Psoas muscle (tissue), 8 donors: ENCODE measurements around the gene C1QL1. TPM values are rescaled to one million over a fixed set of nuclear protein-coding genes. Genes with fewer than 3 reads are reported as not detected.

ENCODE experiments used
- ATAC-seq, 4 donors: fragments of 200-7000 bp; cut with Tn5 transposase; one replicate each; pipeline ENCODE4 v1.9.1; 2020; ENCODE audit warnings: moderate library complexity in 3 of 4, mild to moderate bottlenecking in 2 of 4
- DNase-seq, 2 donors: peaks; one replicate each; pipeline ENCODE4 v3.0.0-alpha.2; 2020
- H3K27ac ChIP-seq: fragments of 200-600 bp; one replicate; pipeline ENCODE4 v1.8.0; 2022
- H3K27me3 ChIP-seq, 3 donors: fragments of 200-600 bp in 1 of 3; one replicate each; pipeline versions ENCODE4 v1.6.1 to v1.8.0; 2013 to 2022; ENCODE audit warnings: low read length in 2 of 3, mild to moderate bottlenecking in 2 of 3, moderate library complexity in 1 of 3; ENCODE audit not compliant: insufficient read depth in 3 of 3
- H3K36me3 ChIP-seq, 2 donors: fragments of 200-600 bp in 1 of 2; one replicate each; pipeline versions ENCODE4 v1.6.1 to v1.8.0; 2013 to 2022; ENCODE audit warnings: low read depth in 1 of 2, mild to moderate bottlenecking in 1 of 2, moderate library complexity in 1 of 2; ENCODE audit not compliant: insufficient read depth in 1 of 2
- H3K4me1 ChIP-seq: fragments of 200-600 bp; one replicate; pipeline ENCODE4 v1.8.0; 2022
- H3K4me3 ChIP-seq: fragments of 200-600 bp; one replicate; pipeline ENCODE4 v1.8.0; 2022; ENCODE audit warnings: mild to moderate bottlenecking
- H3K9me3 ChIP-seq: fragments of 200-600 bp; one replicate; pipeline ENCODE4 v1.8.0; 2022
- CTCF ChIP-seq: fragments of 200-600 bp; IDR thresholded peaks from one replicate; pipeline ENCODE4 v1.8.0; 2022; ENCODE audit warnings: antibody characterized with exemption
- WGBS, 3 donors: extraction: QIAGEN DNeasy Blood & Tissue Kit; methylation state at CpG; one replicate each; pipeline versions ENCODE4 v1.1.6 to v1.1.7; 2013; 5-methylcytosine and 5-hydroxymethylcytosine counted together
- intact Hi-C, 2 donors: fragments of 100-400 bp; cut with DNase I; formaldehyde crosslinking; loops; one replicate each; pipeline versions ENCODE4 v1.11.0 to v1.14.2; 2022
- polyA plus RNA-seq, 3 donors: library from polyadenylated mRNA; stranded (reverse); fragments of 200-250 nt; gene quantifications; one replicate each; pipeline ENCODE4 v1.2.3, GENCODE V29; 2013
- total RNA-seq, 4 donors: library from RNA; stranded (reverse); fragmentation: NEBNext Ultra II Directional in 2 of 4; extraction: Animal tissue kit (Norgen Biotek cat#: 25700) in 2 of 4; gene quantifications; one replicate each; pipeline versions ENCODE4 v1.2.1 to v1.2.4, GENCODE V29; 2021 to 2023
- donor health status: healthy with polysubstance abuse.
- donor health status: DM: no; HTN: no; CAD: no; lungs with moderate emphysema.
- donor health status: Bipolar disorder and iron deficiency.
- donor health status: healthy.
- donor health status: DM: yes; HTN: yes; CAD: no.
- donor health status: DM: no; HTN: no; CAD: no.
- donor health status: DM: no; HTN: no; CAD: no.
- donor health status: DM: yes; HTN: yes; CAD: no.

Gene C1QL1
- total and polyA plus RNA-seq, 7 donors = 0.05 TPM; not detected in 6

DNA sequence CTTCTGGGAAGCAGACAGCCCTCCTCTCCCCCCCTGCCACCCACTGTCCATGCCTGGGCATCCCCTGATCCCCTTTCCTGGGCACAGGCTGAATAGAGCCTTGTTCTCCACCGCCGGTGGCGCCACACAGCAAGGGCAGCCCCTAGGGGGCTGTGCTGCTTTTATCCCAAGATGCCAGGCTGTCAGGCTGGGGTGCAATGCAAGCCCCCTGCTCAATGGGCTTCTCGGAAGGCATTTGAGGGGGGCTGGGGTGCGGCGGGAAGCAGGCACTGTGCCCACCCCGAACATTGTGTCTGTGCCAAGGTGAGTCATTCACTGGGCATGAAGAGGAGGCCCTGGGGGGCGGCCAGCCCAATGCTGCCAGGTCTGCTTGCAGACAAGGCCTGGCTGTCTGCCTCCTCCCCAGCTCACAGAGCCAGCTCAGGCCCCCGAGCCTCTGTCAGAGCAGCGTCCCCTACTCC lies 51.3 kb downstream of the C1QL1 start:
- ATAC-seq (peak in 2 of 4 donors; percentile 26 to 32), DNase-seq (peak in 1 of 2 donors; percentile 40)
- intact Hi-C loops = loop anchor here in 1 of 2 donors (10.0 kb wide), 1 partner anchor 278 kb away; no protein-coding TSS in a partner anchor
- no peak for TF ChIP-seq CTCF
- H3K4me3 ChIP-seq = no peak overlapping the region
- no peaks in the 10 kb centered on the region for H3K36me3 ChIP-seq
- H3K27me3 ChIP-seq = peaks cover 0 to 17% (median 5%) of the 10 kb centered on the region in 3 donors
- H3K27ac ChIP-seq = no peak overlapping the region
- 28 to 39% (median 37%) methylated on average over 10 of the region's 10 CpGs for WGBS, 3 donors
- no peaks in the 10 kb centered on the region for H3K4me1 ChIP-seq
- no peaks in the 10 kb centered on the region for H3K9me3 ChIP-seq

DNA sequence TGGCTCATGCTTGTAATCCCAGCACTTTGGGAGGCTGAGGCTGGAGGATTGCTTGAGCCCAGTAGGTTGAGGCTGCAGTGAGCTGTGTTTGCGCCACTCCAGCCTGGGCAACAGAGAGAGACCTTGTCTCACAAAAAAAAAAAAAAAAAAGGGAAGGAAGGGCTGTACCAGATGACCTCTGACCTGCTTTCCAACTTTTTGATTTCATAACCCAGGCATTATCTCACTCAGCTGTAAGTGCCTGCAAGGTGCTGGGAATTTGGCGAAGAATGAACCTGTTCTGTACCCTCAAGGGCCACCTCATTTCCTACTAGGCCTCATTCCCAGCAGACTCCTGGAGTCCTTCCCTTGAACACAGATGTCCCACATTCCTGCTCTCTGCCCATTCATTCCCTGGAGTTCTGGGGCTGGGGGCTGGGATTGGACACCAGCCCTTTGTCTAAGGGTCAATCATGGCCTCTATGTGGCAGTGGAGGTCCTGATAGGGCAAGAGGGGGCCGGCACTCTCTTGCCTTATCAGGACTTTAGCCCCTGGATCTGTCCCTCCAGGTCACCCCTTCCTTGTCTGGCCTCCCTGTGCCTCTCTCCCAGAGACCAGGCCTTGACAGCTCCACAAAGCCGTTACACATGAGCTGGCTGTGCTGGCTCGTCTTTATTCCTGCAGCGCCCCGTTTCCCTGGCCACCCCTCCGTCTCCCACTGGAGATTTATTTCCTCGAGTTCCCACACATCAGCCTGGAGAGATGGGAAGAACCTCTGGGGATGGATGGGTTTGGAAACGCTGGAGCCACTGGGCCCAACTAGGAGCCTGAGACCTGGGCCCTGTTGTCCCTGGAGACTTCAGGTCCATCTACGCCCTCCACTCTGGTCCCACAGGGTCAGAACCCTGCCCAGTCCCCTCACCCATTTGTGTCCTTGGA lies 52.0 kb downstream of the C1QL1 start:
- intact Hi-C loops = loop anchor here in 1 of 2 donors (10.0 kb wide), 1 partner anchor 279 kb away; no protein-coding TSS in a partner anchor
- WGBS, 3 donors = 65 to 76% (median 68%) methylated on average over 11 of the region's 11 CpGs
- ATAC-seq (no peak), DNase-seq (no peak)
- Histone ChIP-seq H3K4me1 (no peaks in the 10 kb centered on the region), H3K27ac (no peak overlapping the region), H3K36me3 (no peaks in the 10 kb centered on the region), H3K27me3 (peaks cover 0 to 23% (median 5%) of the 10 kb centered on the region in 3 donors), H3K9me3 (no peaks in the 10 kb centered on the region), H3K4me3 (no peak overlapping the region)
- no peak for TF ChIP-seq CTCF

DNA sequence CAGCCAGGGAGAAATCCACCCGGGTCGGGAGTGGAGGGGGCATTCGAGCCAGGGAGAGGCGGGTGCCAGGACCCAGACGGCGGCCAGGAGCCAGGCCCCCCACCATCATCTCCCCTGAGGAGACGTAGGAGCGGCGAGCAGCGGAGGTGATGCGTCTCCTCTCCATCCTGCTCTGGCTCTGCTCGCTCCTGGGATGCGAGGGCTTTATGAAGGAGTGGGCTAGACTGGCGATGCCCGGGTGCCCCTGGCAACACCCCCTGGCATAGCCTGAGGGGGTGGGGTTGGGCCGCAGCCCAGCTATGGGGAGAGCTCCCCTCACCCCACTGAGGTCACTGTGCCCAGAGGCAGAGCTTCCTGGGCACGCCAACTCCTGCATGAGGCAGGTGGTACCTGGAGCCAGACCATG lies 52.8 kb downstream of the C1QL1 start, which contains the start of gene GFAP:
Gene GFAP, minus strand, starts transcription at position 180 of the 406 bp plus-strand sequence. Its CDS starts 14 bp downstream, at position 166.
- H3K27me3 ChIP-seq = peaks cover 0 to 29% (median 5%) of the 10 kb centered on the region in 3 donors
- no peak within 1 kb of the TSS for H3K4me3 ChIP-seq
- 45 to 49% (median 48%) methylated on average over 14 to 17 of the region's 17 CpGs for WGBS, 3 donors
- no peak for DNase-seq
- no peaks in the 10 kb centered on the region for H3K36me3 ChIP-seq
- no peak for ATAC-seq
- no peaks in the 10 kb centered on the region for H3K9me3 ChIP-seq
- no peaks in the 10 kb centered on the region for H3K4me1 ChIP-seq
- TF ChIP-seq CTCF = no peak
- H3K27ac ChIP-seq = no peak within 1 kb of the TSS
- intact Hi-C loops = loop anchor here in 1 of 2 donors (10.0 kb wide), 1 partner anchor 279 kb away; no protein-coding TSS in a partner anchor

- intact Hi-C loops = loop anchor here in 1 of 2 donors (10.0 kb wide), 1 partner anchor 280 kb away; no protein-coding TSS in a partner anchor
These were observed 53.3 kb downstream of the C1QL1 start for GRCh38 chr17:44914698-44915271.

More at GRCh38 chr17:44914698-44915271, 53.3 kb downstream of the C1QL1 start:
- TF ChIP-seq CTCF = no peak
- WGBS, 3 donors = 55 to 61% (median 58%) methylated on average over 19 of the region's 19 CpGs
- H3K27me3 ChIP-seq = peaks cover 0 to 29% (median 7%) of the 10 kb centered on the region in 3 donors
- ATAC-seq (no peak), DNase-seq (no peak)
- no peak overlapping the region for H3K4me3 ChIP-seq
- no peaks in the 10 kb centered on the region for H3K9me3 ChIP-seq
- no peaks in the 10 kb centered on the region for H3K4me1 ChIP-seq
- H3K36me3 ChIP-seq = no peaks in the 10 kb centered on the region
- H3K27ac ChIP-seq = no peak overlapping the region
